ENCODE results near the gene RNF208.

Gene RNF208

DNA sequence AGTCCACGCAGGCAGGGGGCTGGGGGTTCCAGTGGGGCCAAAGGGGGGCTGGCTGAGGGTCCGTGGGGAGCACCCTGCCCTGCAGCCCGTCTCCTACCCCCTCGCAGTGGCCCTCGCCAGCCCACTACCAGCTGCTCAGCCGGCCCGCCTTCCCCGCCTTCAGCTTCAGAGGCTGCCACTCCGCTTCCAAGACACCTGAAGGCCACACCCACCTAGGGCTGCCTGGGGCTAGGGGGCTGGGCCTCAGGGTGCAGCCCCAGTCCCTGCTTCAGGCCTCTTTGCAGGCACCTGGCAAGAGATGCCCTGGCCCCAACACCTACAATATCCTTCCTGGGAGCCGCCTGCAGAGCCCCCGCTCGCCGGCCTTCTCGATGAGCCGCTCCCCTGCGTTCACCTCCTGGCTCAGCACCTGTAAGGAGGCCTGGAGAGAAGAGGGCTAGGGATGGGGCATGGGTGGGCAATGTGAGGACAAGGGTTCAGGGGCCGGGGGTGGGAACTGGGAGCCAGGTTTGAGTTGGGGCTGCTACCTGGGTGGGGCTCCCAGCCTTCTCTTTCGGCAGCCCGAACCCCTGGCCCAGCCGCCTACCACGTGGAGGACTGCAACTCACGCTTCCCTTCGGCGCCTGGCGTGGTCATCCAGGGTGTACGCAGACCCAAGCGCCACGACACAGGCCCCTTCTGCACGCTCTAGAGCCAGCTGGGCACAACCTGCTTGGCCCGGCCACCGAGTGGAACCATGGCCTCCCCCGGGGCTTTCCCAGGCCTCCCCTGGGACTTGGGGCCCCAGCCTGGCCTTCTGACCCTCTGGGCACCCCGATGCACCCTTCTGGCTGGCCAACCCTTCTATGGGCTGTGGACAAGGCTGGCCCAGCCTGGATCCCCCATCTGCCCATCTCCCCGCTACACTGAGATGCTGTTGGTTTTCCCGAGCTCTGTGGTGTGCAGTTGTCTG is 30.8 kb upstream of the RNF208 start:
- H3K4me1 ChIP-seq (ENCODE audit: insufficient read depth, low read length, severe bottlenecking): peaks cover 46% of the 10 kb centered on the region
- H3K27me3 ChIP-seq (ENCODE audit: insufficient read depth, low read length): no peaks in the 10 kb centered on the region; the same call in 1 of the 2 replicates
- TF ChIP-seq EZH2 (IDR thresholded peaks at IDR 0.05; ENCODE audit: borderline replicate concordance, low read length): no peak
- TF ChIP-seq, protein P1, sequence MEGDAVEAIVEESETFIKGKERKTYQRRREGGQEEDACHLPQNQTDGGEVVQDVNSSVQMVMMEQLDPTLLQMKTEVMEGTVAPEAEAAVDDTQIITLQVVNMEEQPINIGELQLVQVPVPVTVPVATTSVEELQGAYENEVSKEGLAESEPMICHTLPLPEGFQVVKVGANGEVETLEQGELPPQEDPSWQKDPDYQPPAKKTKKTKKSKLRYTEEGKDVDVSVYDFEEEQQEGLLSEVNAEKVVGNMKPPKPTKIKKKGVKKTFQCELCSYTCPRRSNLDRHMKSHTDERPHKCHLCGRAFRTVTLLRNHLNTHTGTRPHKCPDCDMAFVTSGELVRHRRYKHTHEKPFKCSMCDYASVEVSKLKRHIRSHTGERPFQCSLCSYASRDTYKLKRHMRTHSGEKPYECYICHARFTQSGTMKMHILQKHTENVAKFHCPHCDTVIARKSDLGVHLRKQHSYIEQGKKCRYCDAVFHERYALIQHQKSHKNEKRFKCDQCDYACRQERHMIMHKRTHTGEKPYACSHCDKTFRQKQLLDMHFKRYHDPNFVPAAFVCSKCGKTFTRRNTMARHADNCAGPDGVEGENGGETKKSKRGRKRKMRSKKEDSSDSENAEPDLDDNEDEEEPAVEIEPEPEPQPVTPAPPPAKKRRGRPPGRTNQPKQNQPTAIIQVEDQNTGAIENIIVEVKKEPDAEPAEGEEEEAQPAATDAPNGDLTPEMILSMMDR (IDR thresholded peaks at IDR 0.05; ENCODE audit: low read length): no peak
- H3K79me2 ChIP-seq (ENCODE audit: insufficient read depth, low read length): no peaks in the 10 kb centered on the region
- no peaks in the 10 kb centered on the region for H4K20me1 ChIP-seq (ENCODE audit: insufficient read depth, low read length)
- no peaks in the 10 kb centered on the region for H3F3A ChIP-seq (ENCODE audit: insufficient read depth, low read length)
- H3K4me3 ChIP-seq (ENCODE audit: low read depth, low read length, poor library complexity, severe bottlenecking): no peak overlapping the region
- H3K9me3 ChIP-seq (ENCODE audit: low read length): no peaks in the 10 kb centered on the region
- peak overlapping the region; percentile 85; the same call in 1 of the 2 replicates for H3K4me2 ChIP-seq (ENCODE audit: low read length)
- H2AFZ ChIP-seq (ENCODE audit: low read length): no peak overlapping the region
- H3K9ac ChIP-seq (ENCODE audit: low read length): no peak overlapping the region; the same call in 1 of the 2 replicates
- no peak overlapping the region for H3K27ac ChIP-seq (ENCODE audit: low read depth, low read length, poor library complexity, severe bottlenecking)
- H3K36me3 ChIP-seq (ENCODE audit: insufficient read depth, low read length): no peaks in the 10 kb centered on the region
- no peaks in the 10 kb centered on the region for H3K9me2 ChIP-seq (ENCODE audit: low read depth, low read length)

DNA sequence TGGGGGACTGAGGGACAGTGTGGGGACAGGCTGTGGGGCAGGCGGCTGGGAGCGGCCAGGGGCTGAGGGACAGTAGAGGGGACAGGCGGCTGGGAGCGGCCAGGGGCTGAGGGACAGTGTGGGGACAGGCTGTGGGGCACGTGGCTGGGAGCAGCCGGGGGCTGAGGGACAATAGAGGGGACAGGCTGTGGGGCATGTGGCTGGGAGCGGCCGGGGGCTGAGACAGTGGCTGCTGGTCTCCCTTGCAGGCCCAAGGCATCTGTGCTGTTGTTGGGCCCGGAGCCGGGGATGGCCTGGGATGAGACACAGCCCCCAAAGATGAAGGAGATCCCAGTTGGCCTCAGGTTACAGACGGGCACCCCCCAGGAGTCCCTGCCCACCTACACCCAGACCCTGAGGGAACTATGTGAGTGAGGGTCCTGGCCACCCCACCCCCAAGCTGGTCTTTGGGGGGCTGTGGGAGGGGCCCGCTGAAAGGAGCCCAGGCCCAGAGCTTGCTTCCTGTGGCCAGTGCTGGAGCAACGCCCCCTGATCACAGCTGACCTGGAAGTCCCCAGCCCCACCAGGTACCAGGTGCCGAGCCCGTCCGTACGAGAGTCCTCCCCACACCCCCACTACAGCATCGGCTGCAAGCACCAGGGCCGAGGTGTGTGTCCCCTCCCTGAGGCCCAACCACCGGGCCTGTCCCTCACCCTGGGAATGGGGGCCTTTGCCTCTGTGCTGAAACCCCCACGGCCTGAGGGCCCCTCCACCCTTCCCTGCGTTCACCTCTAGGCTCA is 29.6 kb upstream of the RNF208 start:
- Histone ChIP-seq H3K4me1 (ENCODE audit: insufficient read depth, low read length, severe bottlenecking) (peaks cover 40% of the 10 kb centered on the region), H4K20me1 (ENCODE audit: insufficient read depth, low read length) (no peaks in the 10 kb centered on the region), H3F3A (ENCODE audit: insufficient read depth, low read length) (no peaks in the 10 kb centered on the region), H3K36me3 (ENCODE audit: insufficient read depth, low read length) (no peaks in the 10 kb centered on the region), H3K9ac (ENCODE audit: low read length) (no peak overlapping the region), H3K4me2 (ENCODE audit: low read length) (no peak overlapping the region), H3K4me3 (ENCODE audit: low read depth, low read length, poor library complexity, severe bottlenecking) (no peak overlapping the region), H3K79me2 (ENCODE audit: insufficient read depth, low read length) (no peaks in the 10 kb centered on the region), H3K9me3 (ENCODE audit: low read length) (no peaks in the 10 kb centered on the region), H3K9me2 (ENCODE audit: low read depth, low read length) (no peaks in the 10 kb centered on the region), H3K27me3 (ENCODE audit: insufficient read depth, low read length) (no peaks in the 10 kb centered on the region; the same call in 1 of the 2 replicates), H3K27ac (ENCODE audit: low read depth, low read length, poor library complexity, severe bottlenecking) (no peak overlapping the region), H2AFZ (ENCODE audit: low read length) (no peak overlapping the region)
- TF ChIP-seq, protein P1 (IDR thresholded peaks at IDR 0.05; ENCODE audit: low read length): no peak
- TF ChIP-seq EZH2 (IDR thresholded peaks at IDR 0.05; ENCODE audit: borderline replicate concordance, low read length): no peak

DNA sequence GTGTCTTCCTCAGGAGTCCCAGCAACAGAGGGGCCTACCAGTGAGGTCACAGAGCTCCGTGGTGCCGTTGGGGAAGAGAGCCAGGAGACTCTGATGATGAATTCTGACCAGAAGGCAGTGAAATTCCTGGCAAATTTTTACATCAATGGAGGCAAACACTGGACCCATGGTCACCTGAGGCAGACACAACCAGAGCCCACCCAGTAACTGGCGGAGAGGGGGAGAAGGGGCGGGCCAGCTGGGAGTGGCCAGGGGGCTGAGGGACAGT is 29.1 kb upstream of the RNF208 start, which contains the start of gene STPG3:
Gene STPG3 (plus strand): TSS at position 93 of the 268 bp plus-strand sequence. CDS start 1 bp downstream, at position 94.
- Histone ChIP-seq H3K27ac (ENCODE audit: low read depth, low read length, poor library complexity, severe bottlenecking) (no peak within 1 kb of the TSS), H3K79me2 (ENCODE audit: insufficient read depth, low read length) (no peaks in the 10 kb centered on the region), H4K20me1 (ENCODE audit: insufficient read depth, low read length) (no peaks in the 10 kb centered on the region), H3K9me2 (ENCODE audit: low read depth, low read length) (no peaks in the 10 kb centered on the region), H2AFZ (ENCODE audit: low read length) (no peak within 1 kb of the TSS), H3K4me2 (ENCODE audit: low read length) (no peak within 1 kb of the TSS), H3K36me3 (ENCODE audit: insufficient read depth, low read length) (no peaks in the 10 kb centered on the region), H3K4me3 (ENCODE audit: low read depth, low read length, poor library complexity, severe bottlenecking) (no peak within 1 kb of the TSS), H3K9me3 (ENCODE audit: low read length) (no peaks in the 10 kb centered on the region), H3F3A (ENCODE audit: insufficient read depth, low read length) (no peaks in the 10 kb centered on the region), H3K27me3 (ENCODE audit: insufficient read depth, low read length) (no peaks in the 10 kb centered on the region; the same call in 1 of the 2 replicates), H3K4me1 (ENCODE audit: insufficient read depth, low read length, severe bottlenecking) (peaks cover 35% of the 10 kb centered on the region), H3K9ac (ENCODE audit: low read length) (no peak within 1 kb of the TSS)
- TF ChIP-seq, protein P1 (IDR thresholded peaks at IDR 0.05; ENCODE audit: low read length): no peak
- no peak for TF ChIP-seq EZH2 (IDR thresholded peaks at IDR 0.05; ENCODE audit: borderline replicate concordance, low read length)
